SH-SY5Y (cell line): ENCODE measurements around the gene PRCP.

Source experiments
- GATA2 ChIP-seq: IDR thresholded peaks from 2 replicates; pipeline ENCODE4 v1.6.1; 2011; ENCODE audit warnings: mild to moderate bottlenecking, low read depth, low read length
- GATA3 ChIP-seq: IDR thresholded peaks from 2 replicates; pipeline ENCODE4 v1.6.1; 2011; ENCODE audit warnings: low read depth, mild to moderate bottlenecking, low read length, moderate library complexity

- TF ChIP-seq GATA2 (no peak), GATA3 (no peak)
Observed at GRCh38 chr11:82944198-82944597, 44.0 kb upstream of the PRCP start.
